GM18867 (cell line): Measurements from ENCODE around the gene PKP1.

Source experiments
- ATAC-seq: cut with Tn5 transposase; IDR thresholded peaks from one replicate; pipeline ENCODE4 v1.9.1; 2021; ENCODE audit warnings: mild to moderate bottlenecking, moderate library complexity; ENCODE audit not compliant: unreplicated experiment

PKP1 gene

DNA sequence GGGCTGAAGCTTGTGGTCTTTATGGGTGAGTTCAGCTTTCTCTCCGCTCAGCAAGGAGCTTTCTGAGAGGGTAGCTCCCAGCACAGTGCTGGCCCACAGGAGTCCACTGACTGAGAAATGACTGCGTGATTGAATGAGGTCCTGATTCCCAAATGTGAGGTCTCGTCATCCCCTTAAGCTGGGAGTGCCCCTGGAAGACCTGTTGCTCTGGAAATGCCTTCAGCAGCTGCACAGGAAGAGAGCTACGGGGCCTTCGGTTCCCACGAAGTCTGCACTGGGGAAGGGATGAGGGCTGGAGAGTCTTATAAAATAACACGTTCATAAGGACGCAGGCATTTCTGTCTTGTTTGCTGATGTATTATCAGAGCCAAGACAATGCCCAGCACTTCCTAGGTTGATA is 80.2 kb downstream of the PKP1 start:
- no peak for ATAC-seq

DNA sequence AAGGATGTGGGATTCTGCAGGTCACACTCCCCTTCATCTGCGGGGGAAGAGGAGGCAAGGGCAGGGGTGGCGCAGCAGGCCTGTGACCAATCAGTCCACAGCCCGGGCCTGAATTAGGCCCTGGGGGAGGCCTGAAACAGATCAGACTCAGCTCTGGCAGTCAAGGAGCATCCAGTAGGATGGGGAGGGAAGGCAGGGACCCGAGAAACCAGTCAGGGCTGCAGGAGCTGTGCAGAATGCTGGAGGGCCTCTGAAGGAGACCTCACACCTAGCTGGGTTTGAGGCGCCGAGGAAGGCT is 81.5 kb downstream of the PKP1 start:
- no peak for ATAC-seq

DNA sequence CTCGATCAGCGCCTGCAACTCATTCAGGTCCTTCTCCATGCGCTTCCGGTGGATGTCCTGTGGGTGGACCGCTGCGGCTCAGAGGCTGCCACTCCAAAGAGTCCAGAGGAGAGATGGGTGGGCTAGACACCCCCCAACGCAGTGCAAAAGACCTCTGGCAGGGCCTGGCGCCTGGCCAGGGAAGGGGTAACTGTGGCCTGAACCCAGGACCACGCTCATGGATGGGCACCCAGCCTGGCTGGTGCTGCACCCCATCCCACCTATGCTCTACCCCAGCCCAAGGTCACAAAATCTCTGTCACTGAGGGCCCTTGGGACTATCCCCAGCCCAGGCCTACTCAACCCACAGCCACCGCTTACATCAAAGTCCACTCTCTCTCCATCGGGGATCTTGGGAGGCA is 81.9 kb downstream of the PKP1 start:
- no peak for ATAC-seq

GRCh38 chr1:201366696-201367095 is 83.4 kb downstream of the PKP1 start:
- no peak for ATAC-seq

GRCh38 chr1:201369209-201369608 is 85.9 kb downstream of the PKP1 start:
- no peak for ATAC-seq

DNA sequence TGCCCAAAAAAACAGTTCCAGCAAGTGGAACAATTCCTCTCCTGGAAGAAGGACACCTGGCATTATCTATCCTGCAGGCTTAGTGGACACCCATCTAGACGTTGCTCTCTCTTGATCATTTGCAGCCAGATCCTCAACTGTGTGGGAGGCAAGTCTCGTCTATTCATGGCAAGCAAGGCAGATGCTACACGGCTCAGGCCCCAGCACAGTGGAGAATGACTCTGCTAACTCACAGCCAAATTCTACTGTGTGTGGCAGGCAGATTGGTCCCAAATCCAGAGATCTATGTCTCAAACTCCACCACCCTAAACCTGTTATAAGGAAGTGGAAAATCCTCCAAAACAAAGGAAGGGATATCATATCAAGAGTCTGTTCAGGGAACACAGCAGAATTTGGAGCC is 87.2 kb downstream of the PKP1 start:
- ATAC-seq, result no peak

DNA sequence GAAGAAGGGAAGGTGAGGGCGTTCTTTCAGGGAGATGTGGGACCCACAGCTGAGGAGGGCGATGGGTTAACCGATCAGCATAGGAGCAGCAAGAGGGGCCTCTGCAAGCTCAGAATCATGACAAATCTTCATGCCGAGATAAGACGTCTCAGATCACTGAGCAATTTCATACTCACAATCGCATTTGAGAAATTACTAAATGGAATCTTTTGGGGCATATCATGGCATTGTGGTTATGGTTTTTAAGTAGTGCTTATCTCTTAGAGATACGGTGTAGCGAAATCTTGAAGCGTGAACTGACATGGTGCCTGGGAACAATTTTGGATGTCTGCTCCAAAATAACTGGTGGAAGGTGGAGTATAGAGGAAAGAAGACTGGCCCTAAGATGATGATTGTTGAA is 88.0 kb downstream of the PKP1 start:
- no peak for ATAC-seq

DNA sequence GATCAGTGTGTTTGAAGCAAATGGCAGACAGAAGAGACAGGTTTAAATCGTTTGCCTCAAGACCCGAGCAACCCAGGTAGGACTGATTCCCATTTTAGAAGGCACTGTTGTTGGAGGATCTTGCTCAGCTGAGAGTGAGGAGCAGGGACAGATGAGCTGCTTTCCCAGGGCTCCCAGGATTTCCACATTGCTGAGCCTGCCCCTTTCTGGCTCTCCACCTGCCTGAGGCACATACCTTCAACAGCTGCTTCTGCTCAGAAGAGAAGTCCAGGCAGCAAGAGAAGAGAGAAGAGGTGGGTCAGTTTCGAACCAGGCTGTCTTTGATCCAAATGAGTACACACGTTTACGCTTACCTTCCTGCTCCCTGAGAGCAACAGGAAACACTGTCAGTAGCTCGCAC is 88.5 kb downstream of the PKP1 start:
- ATAC-seq, result no peak

DNA sequence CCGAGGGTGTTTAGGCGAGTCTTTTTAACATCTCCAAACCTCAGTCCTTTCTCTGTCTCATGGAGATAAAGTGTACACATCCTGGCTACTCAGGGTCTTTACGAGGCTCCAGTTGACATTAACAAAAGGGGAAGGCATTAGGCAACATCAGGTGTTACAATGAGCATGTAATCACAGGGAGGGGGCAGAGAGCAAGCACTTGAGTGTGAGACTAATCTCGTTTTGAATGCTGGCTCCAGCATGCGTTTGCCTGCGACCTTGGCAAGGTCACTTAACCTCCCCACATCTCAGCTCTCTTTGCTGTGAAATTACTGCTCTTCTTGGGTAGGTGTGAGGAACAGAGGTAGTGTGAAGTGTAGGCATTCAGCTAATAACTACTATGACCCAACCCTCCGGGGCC is 91.1 kb downstream of the PKP1 start:
- ATAC-seq, result no peak

DNA sequence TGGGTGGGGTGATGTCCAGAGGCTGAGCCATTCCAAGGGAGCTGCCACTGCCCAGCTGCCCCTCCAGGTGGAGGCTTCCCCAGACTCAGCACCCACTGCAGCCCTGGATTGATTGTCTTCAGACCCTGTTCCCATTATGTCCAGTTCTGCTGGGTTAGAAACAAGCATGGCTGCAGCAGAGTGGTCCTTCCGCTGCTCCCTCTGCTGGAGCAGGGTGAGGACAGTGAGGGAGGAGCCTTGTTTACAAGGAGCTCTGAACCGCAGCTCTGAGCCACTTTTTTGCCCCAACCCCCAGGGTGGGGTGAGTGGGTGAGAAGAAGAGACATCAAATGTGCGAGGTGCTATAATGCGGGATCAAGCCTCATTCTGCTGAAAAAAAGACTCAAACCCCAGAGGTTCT is 91.9 kb downstream of the PKP1 start:
- no peak for ATAC-seq

GRCh38 chr1:201376107-201376463 is 92.8 kb downstream of the PKP1 start:
- no peak for ATAC-seq

- no peak for ATAC-seq
Measured at GRCh38 chr1:201376464-201377374, 93.4 kb downstream of the PKP1 start.

DNA sequence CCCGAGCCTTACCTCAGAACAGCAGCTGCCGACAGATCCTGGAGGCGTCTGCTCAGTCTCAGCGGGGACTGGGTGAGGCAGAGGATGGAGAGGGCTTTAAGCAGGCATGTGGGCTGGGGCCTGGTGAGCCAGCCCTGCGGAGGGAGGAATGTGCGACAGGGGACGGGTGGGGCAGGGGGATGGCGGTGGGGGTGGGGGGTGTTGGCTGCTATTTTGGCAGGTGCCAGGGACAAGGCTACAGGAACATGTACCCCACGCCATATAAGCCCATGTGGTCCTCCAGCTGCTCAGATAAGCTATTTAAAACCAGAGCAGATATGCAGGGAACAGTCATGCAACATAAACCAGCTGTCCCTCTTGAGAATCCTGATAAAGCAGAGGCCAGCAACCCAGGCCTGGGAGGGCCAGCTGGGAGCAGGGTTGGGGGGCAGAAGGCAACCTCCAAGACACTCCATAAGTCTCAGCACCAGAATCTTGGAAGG is 94.3 kb downstream of the PKP1 start, which contains the start of gene TNNT2:
Gene TNNT2, minus strand, starts transcription at position 70 of the 482 bp plus-strand sequence. CDS start 4,426 bp downstream, outside the sequence.
- no peak for ATAC-seq

DNA sequence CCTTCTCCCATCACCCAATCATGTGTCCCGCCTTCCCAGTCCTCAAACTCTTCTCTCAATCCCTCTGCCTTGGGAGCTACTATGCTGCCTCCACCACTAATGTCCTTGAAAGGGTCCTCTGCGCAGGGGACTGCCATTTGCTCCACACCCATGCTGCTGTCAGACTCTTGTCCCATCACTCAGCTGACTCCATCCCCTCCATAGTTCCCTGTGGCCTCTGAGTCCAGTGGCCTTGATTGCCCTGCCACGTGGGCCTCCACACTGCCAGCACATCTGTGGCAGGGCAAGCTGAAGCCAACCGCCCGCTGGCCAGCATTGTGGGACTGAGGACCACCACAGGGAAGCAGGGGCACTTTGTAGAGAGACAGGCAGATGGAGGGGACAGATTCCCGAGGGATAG is 95.5 kb downstream of the PKP1 start:
- no peak for ATAC-seq

GRCh38 chr1:201379733-201380242 is 96.5 kb downstream of the PKP1 start:
- no peak for ATAC-seq

GRCh38 chr1:201381130-201381529 is 97.8 kb downstream of the PKP1 start:
- ATAC-seq, result no peak
